HG03457 (cell line): ENCODE measurements around the gene TENM4.
"Not testable (repeated sequence)": the region's sequence is repeated elsewhere in the genome, so short reads cannot be mapped to it uniquely, and the experiment has no call there.

ENCODE experiments used
- ATAC-seq: cut with Tn5 transposase; IDR thresholded peaks from one replicate; pipeline ENCODE4 v1.9.1; 2021; ENCODE audit warnings: moderate number of reproducible peaks; ENCODE audit not compliant: unreplicated experiment

Gene TENM4

DNA sequence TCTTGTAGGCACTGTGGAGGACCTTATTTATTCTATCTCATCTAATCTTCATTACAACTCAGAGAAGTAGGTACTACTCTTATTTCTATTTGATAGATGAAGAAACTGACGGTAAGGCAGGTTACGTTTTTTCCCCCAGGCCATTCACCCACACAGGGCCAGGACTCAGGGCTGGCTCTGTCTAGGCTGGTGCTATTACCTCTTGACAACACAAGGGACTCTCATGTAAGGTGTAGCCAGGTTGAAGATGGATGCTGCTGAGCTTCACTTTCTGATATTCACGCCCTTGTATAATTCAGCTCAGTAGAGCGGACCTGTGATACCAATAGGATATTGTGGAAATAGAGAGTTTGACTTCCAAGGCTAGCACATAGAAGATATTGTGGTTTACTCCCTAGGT lies 453.1 kb downstream of the TENM4 start:
- ATAC-seq, result no peak

GRCh38 chr11:78986305-78986704 lies 454.5 kb downstream of the TENM4 start:
- no peak for ATAC-seq

DNA sequence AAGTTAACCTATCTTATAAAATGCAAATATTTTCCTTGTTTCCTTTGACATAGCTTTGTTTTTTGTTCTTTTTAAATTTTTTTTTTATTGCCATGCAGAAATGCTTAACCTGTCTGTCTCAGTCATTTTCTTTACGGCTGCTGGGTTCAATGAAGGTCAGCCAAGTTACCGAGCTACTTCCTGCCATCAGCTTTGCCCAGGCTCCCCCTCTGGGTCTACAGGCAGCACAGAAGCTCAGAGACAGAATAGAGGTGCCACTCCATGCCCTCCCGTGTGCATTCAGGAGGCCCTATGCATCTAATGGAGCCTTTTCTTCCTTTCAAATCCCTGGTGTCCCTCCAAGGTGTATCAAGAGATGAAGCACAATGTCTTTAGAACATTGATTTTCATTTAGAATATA lies 455.2 kb downstream of the TENM4 start:
- no peak for ATAC-seq

- ATAC-seq, result no peak
Observed at GRCh38 chr11:78982473-78982872, 458.4 kb downstream of the TENM4 start.

GRCh38 chr11:78981153-78981552 lies 459.7 kb downstream of the TENM4 start:
- ATAC-seq, result no peak

- ATAC-seq, result no peak
Observed at GRCh38 chr11:78978831-78979230, 462.0 kb downstream of the TENM4 start.

- not testable (repeated sequence) for ATAC-seq
Observed at GRCh38 chr11:78977848-78978247, 463.0 kb downstream of the TENM4 start.

DNA sequence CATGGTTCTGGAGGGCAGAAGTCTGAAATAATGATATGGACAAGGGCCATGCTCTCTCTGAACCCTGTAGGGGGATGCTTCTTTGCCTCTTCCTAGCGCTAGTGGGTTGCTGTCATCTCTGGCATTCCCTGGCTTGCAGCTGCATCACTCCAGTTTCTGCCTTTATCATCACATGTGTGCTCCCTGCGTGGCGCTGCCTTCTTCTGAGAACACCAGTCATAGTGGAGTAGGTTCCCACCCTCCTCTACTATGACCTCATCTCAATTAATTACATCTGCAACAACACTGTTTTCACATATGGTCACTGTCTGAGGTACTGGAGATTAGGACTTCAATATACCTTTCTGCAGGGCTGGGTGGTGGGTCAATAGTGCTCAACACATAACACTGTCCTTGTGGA lies 463.8 kb downstream of the TENM4 start:
- ATAC-seq, result no peak

- ATAC-seq, result no peak
Observed at GRCh38 chr11:78975081-78975480, 465.7 kb downstream of the TENM4 start.

- no peak for ATAC-seq
Observed at GRCh38 chr11:78973876-78974275, 467.0 kb downstream of the TENM4 start.

DNA sequence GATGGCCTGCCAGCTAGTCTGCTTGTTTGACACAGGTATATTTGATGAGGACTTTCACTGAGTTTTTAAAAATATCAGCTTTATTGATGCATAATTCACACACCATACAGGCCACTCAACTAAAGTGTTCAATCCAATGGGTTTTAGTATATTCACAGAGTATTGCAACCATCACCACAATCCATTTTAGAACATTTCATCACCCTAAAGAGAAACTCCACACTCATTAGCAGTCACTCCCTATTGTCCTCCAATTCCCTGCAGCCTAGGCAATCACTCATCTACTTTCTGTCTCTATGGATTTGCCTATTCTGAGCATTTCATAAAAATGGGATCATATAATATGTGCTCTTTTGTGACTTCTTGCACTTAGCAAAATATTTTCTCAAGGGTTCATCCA lies 468.2 kb downstream of the TENM4 start:
- ATAC-seq, result no peak

GRCh38 chr11:78972177-78972576 lies 468.7 kb downstream of the TENM4 start:
- ATAC-seq, result no peak

DNA sequence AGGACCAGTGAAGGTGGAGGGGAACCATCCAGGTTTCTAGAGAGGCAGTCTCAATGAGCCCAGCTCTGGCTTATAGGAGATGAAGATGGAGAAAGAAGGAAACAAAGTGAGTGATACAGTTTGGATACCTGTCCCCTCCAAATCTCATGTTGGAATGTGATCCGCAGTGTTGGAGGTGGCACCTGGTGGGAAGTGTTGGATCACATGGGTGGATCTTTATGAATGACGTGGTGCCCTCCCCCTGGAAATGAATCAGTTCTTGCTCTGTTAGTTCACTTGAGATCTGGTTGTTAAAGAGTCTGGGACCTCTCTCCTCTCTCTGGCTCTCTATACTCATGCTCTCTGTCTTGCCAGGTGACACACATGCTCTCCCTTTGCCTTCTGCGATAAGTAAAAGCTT lies 473.0 kb downstream of the TENM4 start:
- no peak for ATAC-seq

GRCh38 chr11:78965432-78965831 lies 475.4 kb downstream of the TENM4 start:
- ATAC-seq, result no peak

DNA sequence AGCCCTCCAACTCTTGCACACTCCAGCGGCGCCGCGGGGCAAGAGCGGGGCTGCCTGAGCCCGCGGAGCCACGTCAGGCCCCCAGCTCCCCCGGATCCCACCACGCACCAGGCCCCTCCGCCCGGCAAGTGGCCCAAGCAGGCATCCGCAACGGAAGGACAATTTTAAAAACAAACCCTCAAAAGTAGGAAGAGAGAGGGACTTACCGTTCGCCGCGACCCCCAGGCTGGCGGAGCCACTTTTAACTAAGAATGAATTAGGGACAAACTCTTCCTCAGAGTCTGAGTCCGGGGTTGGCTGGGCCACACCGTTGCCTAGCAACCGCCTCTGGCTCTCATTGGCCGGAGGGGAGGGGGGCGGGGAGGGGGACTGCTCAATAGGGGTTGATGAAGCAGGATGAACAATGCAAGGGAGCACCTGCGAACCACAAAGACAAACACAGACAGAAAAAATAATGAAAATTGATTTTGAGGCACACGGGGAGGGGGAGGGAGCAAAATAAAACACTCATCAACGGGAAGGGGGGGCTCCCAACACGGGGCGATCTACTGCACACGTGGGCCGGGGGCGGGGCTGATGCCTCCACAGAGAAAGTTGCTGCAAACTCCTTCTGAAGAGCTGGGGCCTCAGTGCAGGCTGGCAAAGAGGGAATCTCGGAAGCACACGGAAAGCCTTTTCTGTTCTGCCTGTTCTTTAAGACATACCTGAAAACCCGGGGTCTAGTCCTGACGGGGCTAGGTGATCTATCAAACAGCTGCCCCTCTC lies 478.7 kb downstream of the TENM4 start:
- no peak for ATAC-seq

- ATAC-seq, result no peak
Observed at GRCh38 chr11:78961247-78961646, 479.6 kb downstream of the TENM4 start.

- ATAC-seq, result no peak
Observed at GRCh38 chr11:78958444-78958843, 482.4 kb downstream of the TENM4 start.

DNA sequence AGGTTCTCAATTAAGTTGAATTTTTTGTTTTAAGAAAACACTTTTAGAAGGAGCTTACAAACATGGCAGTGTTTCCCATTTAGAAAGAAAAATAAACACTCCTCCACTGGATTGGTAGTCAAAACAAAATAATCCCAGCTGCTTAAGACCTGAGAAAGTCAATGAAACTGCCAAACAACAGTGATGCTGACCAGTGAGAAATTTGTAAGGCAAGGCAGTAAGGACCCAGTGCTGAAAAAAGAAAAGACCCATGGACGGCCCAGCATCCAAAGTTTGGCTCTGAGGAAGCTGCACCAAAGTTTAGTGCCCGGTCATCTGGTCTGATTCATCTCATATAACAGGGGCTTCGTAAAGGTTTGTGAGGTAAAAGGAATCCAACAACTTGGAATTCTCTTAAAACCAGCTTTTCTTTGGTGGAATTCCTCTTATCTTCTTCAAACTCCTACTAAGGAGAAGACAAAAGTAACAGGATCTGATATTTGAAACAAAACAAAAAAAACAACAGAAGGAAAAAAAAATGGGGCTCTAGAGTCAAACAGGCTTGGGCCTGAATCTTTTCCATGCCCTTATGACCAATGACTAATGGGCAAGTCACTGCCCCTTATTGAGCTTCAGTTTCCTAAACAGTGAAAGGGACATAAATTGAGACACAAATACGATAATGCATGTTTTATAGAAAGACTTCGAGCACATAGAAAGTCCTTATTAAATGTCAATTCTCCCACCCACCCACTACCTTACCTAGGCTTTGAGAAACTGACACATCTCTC lies 483.2 kb downstream of the TENM4 start:
- no peak for ATAC-seq

- ATAC-seq, result no peak
Observed at GRCh38 chr11:78954696-78955095, 486.1 kb downstream of the TENM4 start.

DNA sequence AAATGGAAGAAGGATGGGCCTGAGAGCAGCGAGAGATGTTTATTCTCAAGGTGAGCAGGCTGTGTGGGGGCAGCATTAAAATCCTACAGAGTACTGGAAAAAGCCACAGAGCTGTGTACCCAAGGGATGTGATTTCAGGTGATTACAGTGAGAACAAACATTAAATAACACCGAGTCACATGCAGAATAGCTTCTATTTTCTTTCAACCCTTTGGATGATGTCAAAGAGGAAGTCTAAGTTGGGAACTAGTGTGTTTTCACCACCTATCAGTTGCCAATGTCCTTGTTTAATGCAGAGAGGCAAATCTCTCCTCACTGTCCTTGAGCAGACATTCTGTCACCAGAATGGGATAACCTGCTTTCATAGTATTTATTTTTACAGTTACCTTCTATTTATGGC lies 486.6 kb downstream of the TENM4 start:
- no peak for ATAC-seq

DNA sequence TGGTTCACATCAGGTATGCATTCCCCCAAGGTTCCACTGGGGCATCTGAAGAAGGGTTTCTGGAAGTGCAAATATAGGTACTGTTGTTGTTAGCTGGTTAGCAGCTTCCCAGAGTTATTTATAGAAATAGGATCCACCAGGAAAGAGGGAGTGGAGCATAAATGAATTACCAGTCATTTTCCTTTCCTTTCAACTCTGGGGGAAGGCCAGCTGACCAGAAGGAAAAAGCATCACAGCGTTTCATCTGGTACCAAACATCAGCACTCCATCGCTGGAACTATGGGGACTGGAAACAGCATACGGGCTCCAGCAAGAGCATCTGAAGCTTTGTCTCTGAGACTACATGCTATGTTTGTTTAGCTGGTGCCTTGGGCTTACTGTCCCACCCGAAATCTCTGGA lies 487.9 kb downstream of the TENM4 start:
- no peak for ATAC-seq

DNA sequence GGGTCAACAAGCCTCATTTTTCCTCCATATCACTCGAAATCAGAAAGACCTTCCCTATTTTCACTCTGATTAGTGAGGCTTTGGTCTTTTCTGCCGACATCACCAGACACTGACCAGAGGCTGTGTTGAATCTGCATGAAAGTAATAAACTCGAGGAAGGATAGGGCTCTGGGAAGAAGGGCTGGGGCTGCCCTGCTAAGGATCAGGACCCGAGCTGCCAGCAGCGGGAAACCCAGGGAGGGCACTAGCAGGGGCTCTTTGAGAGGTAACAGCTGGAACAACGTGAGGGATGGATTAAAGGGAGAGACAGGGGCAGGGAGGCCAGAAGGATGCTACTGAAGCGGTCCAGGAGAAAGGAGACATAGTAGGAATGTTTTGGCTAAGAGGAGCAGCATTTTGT lies 488.7 kb downstream of the TENM4 start:
- no peak for ATAC-seq
